Muscle of leg (tissue), 11 donors: Measurements from ENCODE around the gene RFX6. TPM values are rescaled to one million over a fixed set of nuclear protein-coding genes. Genes with fewer than 3 reads are reported as not detected.

Experiments
- DNase-seq: peaks from one replicate; pipeline ENCODE4 v3.0.0; 2013
- H3K27ac ChIP-seq: one replicate; pipeline ENCODE4 v1.5.1; 2013; ENCODE audit warnings: mild to moderate bottlenecking, low read length, control low read depth
- H3K27me3 ChIP-seq: one replicate; pipeline ENCODE4 v1.6.1; 2013; ENCODE audit warnings: low read length; ENCODE audit not compliant: control insufficient read depth, insufficient read depth
- H3K36me3 ChIP-seq: one replicate; pipeline ENCODE4 v1.6.1; 2013; ENCODE audit warnings: low read length; ENCODE audit not compliant: control insufficient read depth, insufficient read depth
- H3K4me1 ChIP-seq: one replicate; pipeline ENCODE4 v1.6.1; 2013; ENCODE audit warnings: low read length; ENCODE audit not compliant: control insufficient read depth, insufficient read depth
- H3K4me3 ChIP-seq: one replicate; pipeline ENCODE4 v1.5.1; 2013; ENCODE audit warnings: low read length, control low read depth
- H3K9me3 ChIP-seq: replicated peaks from 2 replicates; pipeline ENCODE4 v1.6.1; 2013; ENCODE audit warnings: low read depth, low read length; ENCODE audit not compliant: control insufficient read depth
- WGBS: methylation state at CpG from one replicate; pipeline ENCODE4 v1.1.5; 2013; ENCODE audit warnings: missing lambda C conversion rate; ENCODE audit not compliant: insufficient coverage; 5-methylcytosine and 5-hydroxymethylcytosine counted together
- polyA plus RNA-seq, 8 donors: library from polyadenylated mRNA; unstranded; fragments of 120-200 nt; gene quantifications; one replicate each; pipeline versions ENCODE4 v1.2.1 to v1.2.3, GENCODE V29; 2013; ENCODE audit warnings: inconsistent platforms in 1 of 8, low replicate concordance in 1 of 8; ENCODE audit not compliant: insufficient read length in 8 of 8, insufficient read depth in 1 of 8
- total RNA-seq: library from RNA; stranded (reverse); fragments of 120-200 nt; gene quantifications from one replicate; pipeline ENCODE4 v1.2.4, GENCODE V29; 2013

Gene RFX6
- total and polyA plus RNA-seq, 9 donors, result 0.06 TPM; not detected in 8

- DNase-seq, result no peak
- Histone ChIP-seq H3K4me3 (no peak overlapping the region), H3K36me3 (no peaks in the 10 kb centered on the region), H3K27me3 (no peaks in the 10 kb centered on the region), H3K4me1 (no peaks in the 10 kb centered on the region), H3K9me3 (peaks cover 8% of the 10 kb centered on the region), H3K27ac (no peak overlapping the region)
Measured at GRCh38 chr6:116858060-116858459, 19.0 kb upstream of the RFX6 start.

- Histone ChIP-seq H3K27ac (no peak overlapping the region), H3K9me3 (peaks cover 8% of the 10 kb centered on the region), H3K4me1 (no peaks in the 10 kb centered on the region), H3K36me3 (no peaks in the 10 kb centered on the region), H3K27me3 (no peaks in the 10 kb centered on the region), H3K4me3 (no peak overlapping the region)
- no peak for DNase-seq
Measured at GRCh38 chr6:116859264-116859663, 17.8 kb upstream of the RFX6 start.

- no CpG with 5 or more reads among the region's 3 CpGs for WGBS
- Histone ChIP-seq H3K36me3 (no peaks in the 10 kb centered on the region), H3K4me3 (no peak overlapping the region), H3K27ac (no peak overlapping the region), H3K4me1 (no peaks in the 10 kb centered on the region), H3K9me3 (no peaks in the 10 kb centered on the region), H3K27me3 (no peaks in the 10 kb centered on the region)
- DNase-seq, result no peak
Measured at GRCh38 chr6:116866281-116866871, 10.7 kb upstream of the RFX6 start.

- Histone ChIP-seq H3K27me3 (peaks cover 27% of the 10 kb centered on the region), H3K4me1 (peaks cover 9% of the 10 kb centered on the region), H3K9me3 (no peaks in the 10 kb centered on the region), H3K36me3 (no peaks in the 10 kb centered on the region), H3K4me3 (no peak overlapping the region), H3K27ac (no peak overlapping the region)
- 83% methylated on average over 1 of the region's 4 CpGs for WGBS
- no peak for DNase-seq
Measured at GRCh38 chr6:116872771-116873170, 4.3 kb upstream of the RFX6 start.

GRCh38 chr6:116876107-116876506 is 935 bp upstream of the RFX6 start:
- DNase-seq, result no peak
- Histone ChIP-seq H3K27ac (no peak overlapping the region), H3K36me3 (no peaks in the 10 kb centered on the region), H3K4me1 (peaks cover 9% of the 10 kb centered on the region), H3K4me3 (no peak overlapping the region), H3K9me3 (no peaks in the 10 kb centered on the region), H3K27me3 (peaks cover 28% of the 10 kb centered on the region)
- 14% methylated on average over 7 of the region's 8 CpGs for WGBS

GRCh38 chr6:116877743-116878142 is 701 bp downstream of the RFX6 start:
- H3K27ac ChIP-seq, result no peak overlapping the region
- no peak overlapping the region for H3K4me3 ChIP-seq
- peaks cover 9% of the 10 kb centered on the region for H3K4me1 ChIP-seq
- peaks cover 28% of the 10 kb centered on the region for H3K27me3 ChIP-seq
- no peaks in the 10 kb centered on the region for H3K9me3 ChIP-seq
- 0% methylated on average over 5 of the region's 10 CpGs for WGBS
- no peak for DNase-seq
- no peaks in the 10 kb centered on the region for H3K36me3 ChIP-seq

GRCh38 chr6:116881236-116881635 is 4.2 kb downstream of the RFX6 start:
- Histone ChIP-seq H3K9me3 (no peaks in the 10 kb centered on the region), H3K27ac (no peak overlapping the region), H3K4me3 (no peak overlapping the region), H3K36me3 (no peaks in the 10 kb centered on the region), H3K27me3 (peaks cover 17% of the 10 kb centered on the region), H3K4me1 (peaks cover 9% of the 10 kb centered on the region)
- no peak for DNase-seq

GRCh38 chr6:116883005-116883404 is 6.0 kb downstream of the RFX6 start:
- H3K4me3 ChIP-seq, result no peak overlapping the region
- H3K4me1 ChIP-seq, result no peaks in the 10 kb centered on the region
- WGBS, result 42% methylated on average over 1 of the region's 1 CpG
- no peaks in the 10 kb centered on the region for H3K36me3 ChIP-seq
- no peak for DNase-seq
- no peak overlapping the region for H3K27ac ChIP-seq
- no peaks in the 10 kb centered on the region for H3K27me3 ChIP-seq
- no peaks in the 10 kb centered on the region for H3K9me3 ChIP-seq

GRCh38 chr6:116884530-116884929 is 7.5 kb downstream of the RFX6 start:
- Histone ChIP-seq H3K27ac (no peak overlapping the region), H3K9me3 (no peaks in the 10 kb centered on the region), H3K36me3 (no peaks in the 10 kb centered on the region), H3K4me1 (no peaks in the 10 kb centered on the region), H3K4me3 (no peak overlapping the region), H3K27me3 (no peaks in the 10 kb centered on the region)
- no peak for DNase-seq
- 50% methylated on average over 1 of the region's 3 CpGs for WGBS

- 62% methylated on average over 3 of the region's 3 CpGs for WGBS
- Histone ChIP-seq H3K4me1 (no peaks in the 10 kb centered on the region), H3K36me3 (no peaks in the 10 kb centered on the region), H3K4me3 (no peak overlapping the region), H3K27me3 (no peaks in the 10 kb centered on the region), H3K9me3 (no peaks in the 10 kb centered on the region), H3K27ac (no peak overlapping the region)
- no peak for DNase-seq
Measured at GRCh38 chr6:116887168-116887567, 10.1 kb downstream of the RFX6 start.

GRCh38 chr6:116887894-116888293 is 10.9 kb downstream of the RFX6 start:
- no peaks in the 10 kb centered on the region for H3K4me1 ChIP-seq
- no peaks in the 10 kb centered on the region for H3K36me3 ChIP-seq
- WGBS, result no CpG with 5 or more reads among the region's 1 CpG
- no peaks in the 10 kb centered on the region for H3K9me3 ChIP-seq
- DNase-seq, result no peak
- H3K27ac ChIP-seq, result no peak overlapping the region
- H3K4me3 ChIP-seq, result no peak overlapping the region
- H3K27me3 ChIP-seq, result no peaks in the 10 kb centered on the region
